Heart left ventricle (tissue), 16 donors: ENCODE data around the gene GLMP. TPM values are rescaled to one million over a fixed set of nuclear protein-coding genes. Genes with fewer than 3 reads are reported as not detected.

Experiments
- ATAC-seq, 4 donors: fragments of 200-7000 bp; cut with Tn5 transposase; one replicate each; pipeline ENCODE4 v1.9.1; 2020 to 2022; ENCODE audit warnings: moderate library complexity in 4 of 4, mild to moderate bottlenecking in 3 of 4, moderate number of reproducible peaks in 1 of 4
- DNase-seq, 5 donors: peaks; one replicate each; pipeline ENCODE4 v3.0.0-alpha.2; 2020
- H3K27ac ChIP-seq, 12 donors: fragments of 200-600 bp; sonication (generic) in 4 of 12; one replicate each; pipeline versions ENCODE4 v1.5.0 to v1.8.0; 2016 to 2022; ENCODE audit warnings: mild to moderate bottlenecking in 2 of 12
- H3K27me3 ChIP-seq, 9 donors: fragments of 200-600 bp; sonication (generic) in 2 of 9; one replicate each; pipeline versions ENCODE4 v1.5.1 to v1.8.0; 2016 to 2022; ENCODE audit warnings: mild to moderate bottlenecking in 3 of 9
- H3K36me3 ChIP-seq, 9 donors: fragments of 200-600 bp; sonication (generic) in 2 of 9; one replicate each; pipeline versions ENCODE4 v1.5.0 to v1.8.0; 2018 to 2022; ENCODE audit warnings: mild to moderate bottlenecking in 2 of 9
- H3K4me1 ChIP-seq, 12 donors: fragments of 200-600 bp; sonication (generic) in 4 of 12; one replicate each; pipeline versions ENCODE4 v1.5.0 to v1.8.0; 2016 to 2022; ENCODE audit warnings: mild to moderate bottlenecking in 3 of 12
- H3K4me3 ChIP-seq, 12 donors: fragments of 200-600 bp; sonication (generic) in 4 of 12; one replicate each; pipeline versions ENCODE4 v1.5.0 to v1.8.0; 2017 to 2022; ENCODE audit warnings: mild to moderate bottlenecking in 9 of 12, moderate library complexity in 4 of 12
- H3K9me3 ChIP-seq, 12 donors: fragments of 200-600 bp; sonication (generic) in 4 of 12; one replicate each; pipeline versions ENCODE4 v1.5.0 to v1.8.0; 2016 to 2022; ENCODE audit warnings: mild to moderate bottlenecking in 1 of 12
- CTCF ChIP-seq, 12 donors: fragments of 200-600 bp; sonication (generic) in 4 of 12; IDR thresholded peaks; one replicate each; pipeline versions ENCODE4 v1.5.0 to v1.8.0; 2018 to 2022; ENCODE audit warnings: antibody characterized with exemption in 12 of 12, mild to moderate bottlenecking in 5 of 12
- POLR2A ChIP-seq, 2 donors: fragments of 450-650 bp; IDR thresholded peaks; one replicate each; pipeline ENCODE4 v1.6.1; 2017; ENCODE audit warnings: antibody characterized with exemption in 2 of 2, mild to moderate bottlenecking in 2 of 2, moderate library complexity in 2 of 2
- WGBS, 4 donors: extraction: QIAGEN DNeasy Blood & Tissue Kit in 2 of 4; methylation state at CpG; one replicate each; pipeline versions ENCODE4 v1.1.5 to v1.1.7; 2013 to 2018; 5-methylcytosine and 5-hydroxymethylcytosine counted together
- intact Hi-C, 10 donors: fragments of 100-400 bp; cut with DNase I; formaldehyde crosslinking; loops; one replicate each; pipeline versions ENCODE4 v1.11.1 to v1.14.2; 2022
- polyA plus RNA-seq, 2 donors: library from polyadenylated mRNA; stranded (reverse); fragments of 200-250 nt; gene quantifications; one replicate each; pipeline ENCODE4 v1.2.3, GENCODE V29; 2013
- total RNA-seq, 9 donors: library from RNA; depleted of rRNA in 2 of 9; stranded (reverse); fragments of >200 nt in 2 of 9; fragmentation: NEBNext Ultra II Directional in 3 of 9; extraction: Animal tissue kit (Norgen Biotek cat#: 25700) in 3 of 9; gene quantifications; one replicate each; pipeline versions ENCODE4 v1.1.0 to v1.2.4, GENCODE V29; 2016 to 2023
- donor health status: ischemic (EF 13 %, LVEDD 7.1; RV severe dilation, severe dysfunction).
- donor health status: healthy with polysubstance abuse.
- donor health status: DM: no; HTN: yes; CAD: no.
- donor health status: DM: no; HTN: no; CAD: no.
- donor health status: ischemic (EF 25% LVEDD 6.9; RV normal size, moderate dysfunction).
- donor health status: ischemic (EF 25% LVEDD 5.7; RV mildly dilated, moderate dysfunction).
- donor health status: healthy.
- donor health status: DM: yes; HTN: yes; CAD: no.
- donor health status: ischemic (EF 35%, LVEDD 5.7; RV mildly dilated, moderate dysfunction).
- donor health status: nonischemic (EF 11% LVEDD 7.7; RV severe dilation, severe dysfunction).
- donor health status: DM: yes; HTN: yes; CAD: no.
- donor health status: PGD.
- donor health status: ischemic (EF 29% LVEDD 5.4; RV normal size, mild dysfunction).
- donor health status: nonischemic (EF 23%, LVEDD 6.1; RV moderate dilation, normal function).

Gene GLMP
- total and polyA plus RNA-seq, 11 donors, result 9.1 to 63.8 (median 16.0) TPM

- DNase-seq (no peak), ATAC-seq (no peak)
- peaks cover 0 to 17% (median 8%) of the 10 kb centered on the region in 12 donors for H3K4me1 ChIP-seq
- intact Hi-C loops, result no loop called here
- TF ChIP-seq POLR2A (IDR thresholded peaks at IDR 0.05), result no peak
- TF ChIP-seq CTCF (IDR thresholded peaks at IDR 0.05), result no peak
- WGBS, 4 donors, result 88 to 92% (median 91%) methylated on average over 14 to 19 of the region's 19 CpGs
- no peak within 1 kb of the TSS for H3K27ac ChIP-seq
- no peaks in the 10 kb centered on the region for H3K27me3 ChIP-seq
- H3K4me3 ChIP-seq, result no peak within 1 kb of the TSS
- H3K9me3 ChIP-seq, result no peaks in the 10 kb centered on the region
- peaks cover 0 to 7% (median 2%) of the 10 kb centered on the region in 9 donors for H3K36me3 ChIP-seq
Measured at GRCh38 chr1:156298852-156299357, 3.4 kb upstream of the GLMP start, which contains the start of gene VHLL. Gene VHLL, minus strand, starts transcription at chr1:156299307. Its CDS starts 118 bp downstream, at chr1:156299189.

- H3K27ac ChIP-seq, result no peak overlapping the region
- peaks cover 0 to 34% (median 14%) of the 10 kb centered on the region in 12 donors for H3K4me1 ChIP-seq
- no peaks in the 10 kb centered on the region for H3K27me3 ChIP-seq
- ATAC-seq (no peak), DNase-seq (no peak)
- peaks cover 0 to 23% (median 7%) of the 10 kb centered on the region in 9 donors for H3K36me3 ChIP-seq
- no peak overlapping the region for H3K4me3 ChIP-seq
- WGBS, 4 donors, result 88 to 93% (median 90%) methylated on average over 9 of the region's 9 CpGs
- intact Hi-C loops, result no loop called here
- no peaks in the 10 kb centered on the region for H3K9me3 ChIP-seq
- TF ChIP-seq POLR2A (IDR thresholded peaks at IDR 0.05) (no peak), CTCF (IDR thresholded peaks at IDR 0.05) (no peak)
Measured at GRCh38 chr1:156293895-156294294, 1.6 kb downstream of the GLMP start.

GRCh38 chr1:156293098-156293434 lies 2.4 kb downstream of the GLMP start:
- WGBS, 4 donors, result 86 to 92% (median 90%) methylated on average over 8 of the region's 8 CpGs
- Histone ChIP-seq H3K4me3 (no peak overlapping the region), H3K36me3 (peaks cover 0 to 26% (median 14%) of the 10 kb centered on the region in 9 donors), H3K4me1 (peaks cover 0 to 34% (median 14%) of the 10 kb centered on the region in 12 donors), H3K27ac (no peak overlapping the region), H3K9me3 (no peaks in the 10 kb centered on the region), H3K27me3 (no peaks in the 10 kb centered on the region)
- ATAC-seq (no peak), DNase-seq (no peak)
- intact Hi-C loops, result no loop called here
- TF ChIP-seq CTCF (IDR thresholded peaks at IDR 0.05) (no peak), POLR2A (IDR thresholded peaks at IDR 0.05) (no peak)

- Histone ChIP-seq H3K4me1 (peaks cover 0 to 34% (median 14%) of the 10 kb centered on the region in 12 donors), H3K4me3 (peak overlapping the region; percentile 16 to 62 (median 50)), H3K27me3 (no peaks in the 10 kb centered on the region), H3K9me3 (no peaks in the 10 kb centered on the region), H3K27ac (peak overlapping the region; percentile 35 to 86 (median 67)), H3K36me3 (peaks cover 0 to 26% (median 15%) of the 10 kb centered on the region in 9 donors)
- WGBS, 4 donors, result 15 to 35% (median 21%) methylated on average over 37 of the region's 37 CpGs
- peak; percentile 90 to 96 (median 96) for ATAC-seq
- intact Hi-C loops, result no loop called here
- peak; percentile 88 to 95 (median 93) for DNase-seq
- TF ChIP-seq POLR2A (IDR thresholded peaks at IDR 0.05) (peak in 1 of 2 donors; percentile 45), CTCF (IDR thresholded peaks at IDR 0.05) (no peak)
Measured at GRCh38 chr1:156291226-156292061, 4.0 kb downstream of the GLMP start.
